Activated CD4-positive, CD25-positive, alpha-beta regulatory T cell treated with anti-CD3 and anti-CD28 coated beads, Interleukin-2, amount 50 U/mL, for 24 hours (primary cell): Measurements from ENCODE around the gene KRT83.
"Not testable (repeated sequence)": the region's sequence is repeated elsewhere in the genome, so short reads cannot be mapped to it uniquely, and the experiment has no call there.

Experiments used
- ATAC-seq, 2 donors: fragments of 150-1000 bp; cut with Tn5 transposase; one replicate each; pipeline ENCODE4 v1.10.0; 2021; ENCODE audit warnings: mild to moderate bottlenecking in 1 of 2, moderate library complexity in 1 of 2

The KRT83 gene

DNA sequence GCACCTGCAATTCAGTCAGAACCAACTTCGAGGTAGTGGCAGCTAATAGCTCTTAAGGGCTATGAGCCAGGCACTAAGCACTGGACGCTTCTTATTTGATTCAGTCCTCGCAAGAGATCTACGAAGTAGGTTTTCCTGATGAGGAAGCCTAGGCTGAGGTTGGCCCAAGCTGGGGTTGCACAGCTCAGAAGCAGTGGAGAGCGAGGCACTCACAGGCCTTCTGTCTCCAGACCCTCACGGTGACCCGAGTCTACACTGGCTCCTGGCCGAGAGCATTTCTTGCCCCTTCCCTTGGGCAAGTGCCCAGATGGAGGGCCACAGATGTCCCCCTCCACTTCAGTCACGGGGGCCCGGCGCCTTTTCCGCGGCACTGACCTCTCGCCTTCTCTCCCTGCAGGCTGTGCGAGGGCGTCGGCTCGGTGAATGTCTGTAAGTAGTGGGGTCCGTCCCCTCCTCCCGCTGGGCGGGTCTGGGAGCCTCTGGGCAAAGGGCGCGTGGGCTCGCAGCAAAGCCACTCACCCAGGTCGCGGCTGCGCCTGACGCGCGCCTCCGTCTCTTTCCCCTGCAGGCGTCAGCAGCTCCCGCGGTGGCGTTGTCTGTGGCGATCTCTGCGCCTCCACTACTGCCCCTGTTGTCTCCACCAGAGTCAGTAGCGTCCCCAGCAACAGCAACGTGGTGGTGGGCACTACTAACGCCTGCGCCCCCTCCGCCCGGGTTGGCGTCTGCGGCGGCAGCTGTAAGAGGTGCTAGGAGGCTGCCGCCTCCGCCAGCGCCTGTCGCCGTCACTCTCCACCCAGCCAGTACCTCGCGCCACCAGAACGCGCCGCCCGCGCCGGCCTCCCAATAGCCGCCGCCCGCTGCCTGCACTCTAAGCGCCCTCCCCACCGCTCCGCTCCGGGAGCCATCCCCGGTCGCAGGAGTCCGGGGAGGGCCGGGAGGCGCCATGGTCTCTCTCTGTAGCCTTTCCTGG is 13.1 kb downstream of the KRT83 start:
- peak; percentile 61 to 65 for ATAC-seq

DNA sequence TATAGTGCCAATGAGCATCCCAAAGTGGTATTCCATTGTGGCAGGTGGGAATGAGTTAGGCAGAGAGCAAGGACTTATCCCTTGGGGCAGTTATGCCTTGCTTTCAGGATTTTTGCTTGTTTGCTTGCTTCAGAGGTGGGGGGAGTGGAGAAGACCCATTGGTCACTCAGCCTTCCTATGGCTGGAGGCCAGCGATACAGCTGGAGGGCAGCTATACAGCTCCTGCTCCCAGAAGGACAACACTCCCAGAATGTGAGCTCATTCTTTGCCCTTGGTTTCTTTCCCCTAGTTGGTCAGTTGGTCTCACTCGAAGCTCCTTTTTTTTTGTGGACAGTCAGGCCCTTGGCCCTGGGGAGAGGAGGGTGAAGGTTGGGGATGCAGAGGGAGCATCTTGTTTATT is 14.5 kb downstream of the KRT83 start:
- ATAC-seq: no peak

DNA sequence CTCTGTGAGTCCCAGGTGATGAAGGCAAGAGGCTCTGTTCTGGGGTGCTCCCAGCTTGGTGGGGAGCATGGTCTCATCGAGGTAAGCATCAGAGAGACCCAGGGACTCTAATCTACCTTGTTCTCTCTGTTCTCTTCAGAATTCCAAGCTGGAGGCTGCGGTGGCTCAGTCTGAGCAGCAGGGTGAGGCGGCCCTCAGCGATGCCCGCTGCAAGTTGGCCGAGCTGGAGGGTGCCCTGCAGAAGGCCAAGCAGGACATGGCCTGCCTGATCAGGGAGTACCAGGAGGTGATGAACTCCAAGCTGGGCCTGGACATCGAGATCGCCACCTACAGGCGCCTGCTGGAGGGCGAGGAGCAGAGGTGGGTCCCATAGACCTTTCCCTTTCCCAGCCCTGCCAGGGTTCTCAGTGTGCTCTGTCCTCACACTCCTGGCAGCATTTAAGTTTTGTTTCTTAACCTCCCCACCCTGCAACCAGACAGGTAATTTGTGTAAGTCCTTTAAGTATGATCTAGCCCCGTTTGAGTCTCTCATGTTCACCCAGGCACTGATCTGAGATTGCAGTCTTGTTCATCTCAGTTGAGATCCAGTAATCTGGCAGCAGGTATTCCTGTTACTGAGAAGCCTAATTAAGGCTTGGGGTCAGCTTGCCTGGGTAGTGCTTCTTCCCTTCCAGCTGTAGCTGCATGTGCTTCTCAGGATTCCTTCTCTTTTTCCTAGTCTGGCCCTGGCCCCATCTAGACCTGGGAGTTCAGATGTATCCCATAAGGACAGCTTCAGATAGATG is 15.1 kb downstream of the KRT83 start:
- ATAC-seq: no peak

DNA sequence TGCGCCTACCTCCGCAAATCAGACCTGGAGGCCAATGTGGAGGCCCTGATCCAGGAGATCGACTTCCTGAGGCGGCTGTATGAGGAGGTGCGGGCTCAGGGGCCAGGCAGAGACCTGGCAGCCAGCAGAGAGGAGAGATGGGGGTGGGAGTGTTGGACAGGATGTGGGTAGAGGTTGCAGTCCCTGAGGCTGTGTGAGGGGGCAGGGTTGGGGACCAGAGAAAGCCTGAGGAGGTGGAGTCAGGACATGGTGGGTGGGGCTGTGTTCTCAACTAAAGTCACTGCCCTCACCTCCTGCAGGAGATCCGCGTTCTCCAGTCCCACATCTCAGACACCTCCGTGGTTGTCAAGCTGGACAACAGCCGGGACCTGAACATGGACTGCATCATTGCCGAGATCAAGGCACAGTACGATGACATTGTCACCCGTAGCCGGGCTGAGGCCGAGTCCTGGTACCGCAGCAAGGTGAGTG is 16.2 kb downstream of the KRT83 start:
- not testable (repeated sequence) for ATAC-seq

DNA sequence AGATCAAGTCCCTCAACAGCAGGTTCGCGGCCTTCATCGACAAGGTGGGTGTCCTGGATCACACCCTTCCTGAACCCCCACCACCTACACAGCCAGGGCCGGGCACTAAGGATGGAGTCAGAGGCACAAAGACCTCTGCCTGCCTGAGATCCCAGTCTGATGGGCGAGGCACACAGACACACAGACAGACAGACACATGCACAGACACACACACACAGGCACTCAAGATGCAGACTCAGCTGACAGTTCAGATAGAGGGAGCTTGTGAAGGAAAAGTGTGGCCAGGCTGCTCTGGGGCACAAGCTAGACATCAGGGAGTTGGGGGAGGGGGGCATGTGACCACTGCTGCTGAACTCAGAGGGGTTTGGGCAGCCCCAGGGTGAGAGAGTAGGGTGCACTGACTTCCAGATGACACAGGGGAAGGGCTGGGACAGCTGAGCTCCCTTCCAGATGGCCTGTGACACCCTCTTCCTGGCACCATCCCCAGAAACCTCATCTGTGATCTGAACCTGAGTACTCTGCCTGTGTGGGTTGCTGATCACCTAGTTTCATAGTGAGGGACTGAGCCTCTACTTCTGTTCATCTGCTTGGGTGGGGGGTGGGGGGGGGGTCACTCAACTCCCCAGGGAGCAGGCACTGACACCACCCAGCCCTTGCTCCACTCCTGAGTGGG is 18.8 kb downstream of the KRT83 start:
- ATAC-seq: not testable (repeated sequence)

DNA sequence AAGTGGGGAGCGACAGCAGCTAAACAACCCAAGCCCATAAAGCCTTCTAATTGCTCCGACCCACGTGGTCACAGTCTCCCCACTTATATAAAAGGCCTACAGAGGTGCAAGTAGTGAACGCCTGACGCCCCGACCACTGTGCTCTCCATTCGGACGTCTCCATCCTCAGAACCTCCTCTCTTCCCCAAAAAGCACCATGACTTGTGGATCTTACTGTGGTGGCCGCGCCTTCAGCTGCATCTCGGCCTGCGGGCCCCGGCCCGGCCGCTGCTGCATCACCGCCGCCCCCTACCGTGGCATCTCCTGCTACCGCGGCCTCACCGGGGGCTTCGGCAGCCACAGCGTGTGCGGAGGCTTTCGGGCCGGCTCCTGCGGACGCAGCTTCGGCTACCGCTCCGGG is 19.5 kb downstream of the KRT83 start:
- not testable (repeated sequence) for ATAC-seq

DNA sequence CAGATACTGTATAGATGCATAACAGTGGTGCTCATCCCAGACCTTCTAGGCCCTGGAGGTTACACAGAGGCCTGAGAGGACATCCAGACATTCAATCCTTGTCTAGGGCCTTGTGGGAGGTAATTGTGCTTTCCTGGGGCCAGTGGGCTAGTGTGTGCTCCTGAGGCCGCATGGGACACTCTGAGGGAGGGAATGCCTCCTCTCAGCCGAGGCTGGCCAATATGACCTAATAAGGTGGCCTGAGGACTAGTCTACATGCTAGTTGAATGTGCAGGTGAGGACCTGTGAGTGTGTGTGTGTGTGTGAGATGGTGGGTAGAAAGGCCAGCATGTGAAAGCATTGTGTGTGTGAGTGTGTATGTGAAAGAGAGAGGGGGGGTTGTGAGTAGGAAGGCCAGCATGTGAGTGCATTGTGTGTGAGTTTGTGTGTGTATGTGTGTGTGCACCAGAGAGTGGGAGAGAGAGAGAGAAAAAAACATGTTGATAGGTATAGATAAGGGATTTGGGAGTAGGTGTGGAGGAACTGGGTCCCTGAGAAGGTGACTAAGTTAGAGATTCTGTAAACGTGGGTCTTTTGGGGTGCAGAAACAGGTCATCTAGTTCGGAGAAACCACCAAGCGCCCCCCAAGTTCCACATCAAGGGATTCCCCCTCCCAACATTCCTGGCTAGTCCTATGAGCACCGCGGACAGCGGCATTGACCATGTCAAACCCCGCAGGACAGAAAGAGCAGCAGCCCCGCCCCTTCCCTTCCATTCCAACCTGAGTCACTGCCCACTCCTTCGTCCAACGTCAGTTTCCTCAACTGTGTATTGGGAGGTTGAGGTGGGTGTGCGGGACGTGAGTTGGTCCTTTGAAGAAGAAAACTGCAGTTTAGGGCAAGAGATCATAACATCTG is 20.2 kb downstream of the KRT83 start:
- ATAC-seq: no peak

DNA sequence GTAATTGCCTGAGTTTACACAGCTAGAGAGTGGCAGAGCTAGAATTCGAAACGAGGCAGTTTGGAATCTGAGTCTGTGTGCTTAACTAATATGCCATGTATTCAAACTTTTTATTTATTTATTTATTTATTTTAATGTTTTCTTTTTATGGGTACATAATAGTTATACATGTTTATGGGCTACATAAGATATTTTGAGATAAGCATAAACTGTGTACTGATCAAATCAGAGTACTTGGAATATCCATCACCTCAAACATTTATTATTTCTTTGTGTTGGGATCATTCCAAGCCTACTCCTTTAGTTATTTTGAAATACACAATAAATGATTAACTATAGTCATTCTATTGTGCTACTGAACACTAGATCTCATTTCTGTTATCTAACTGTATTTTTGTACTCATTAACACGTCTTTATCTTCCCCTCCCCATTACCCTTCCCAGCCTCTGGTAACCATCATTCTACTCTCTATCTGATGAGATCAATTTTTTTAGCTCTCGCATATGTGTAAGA is 22.5 kb downstream of the KRT83 start:
- no peak for ATAC-seq

DNA sequence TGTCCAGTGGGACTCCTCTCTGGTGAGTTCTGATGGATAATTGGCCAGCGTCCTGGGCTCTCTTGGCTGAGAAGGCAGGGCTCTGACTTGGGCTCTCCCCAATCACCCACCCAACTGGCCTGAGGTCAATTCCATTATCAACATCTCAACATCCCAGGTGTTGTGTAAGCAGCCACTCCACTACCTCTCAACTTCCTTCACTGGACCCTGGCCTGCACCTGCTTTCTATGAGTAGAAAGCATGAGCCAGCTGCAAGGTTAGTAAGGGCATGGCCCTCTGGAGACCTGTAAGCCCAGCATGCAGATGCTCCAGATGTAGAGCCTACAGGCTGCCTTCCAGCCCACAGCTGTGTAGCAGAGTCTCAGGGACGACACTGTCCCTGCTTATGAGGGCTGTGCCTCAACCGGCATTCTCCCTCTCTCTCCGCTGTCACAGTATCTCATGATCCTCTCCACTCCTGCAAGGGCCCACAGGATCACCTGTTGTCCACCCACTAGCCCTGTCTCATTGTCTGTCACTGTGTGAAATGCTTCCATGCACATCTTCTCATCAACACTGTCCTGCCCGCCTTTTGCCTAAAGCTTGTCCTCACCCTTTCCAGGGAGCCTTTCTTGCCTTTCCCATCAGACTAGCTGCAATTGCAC is 24.5 kb downstream of the KRT83 start:
- ATAC-seq: no peak

DNA sequence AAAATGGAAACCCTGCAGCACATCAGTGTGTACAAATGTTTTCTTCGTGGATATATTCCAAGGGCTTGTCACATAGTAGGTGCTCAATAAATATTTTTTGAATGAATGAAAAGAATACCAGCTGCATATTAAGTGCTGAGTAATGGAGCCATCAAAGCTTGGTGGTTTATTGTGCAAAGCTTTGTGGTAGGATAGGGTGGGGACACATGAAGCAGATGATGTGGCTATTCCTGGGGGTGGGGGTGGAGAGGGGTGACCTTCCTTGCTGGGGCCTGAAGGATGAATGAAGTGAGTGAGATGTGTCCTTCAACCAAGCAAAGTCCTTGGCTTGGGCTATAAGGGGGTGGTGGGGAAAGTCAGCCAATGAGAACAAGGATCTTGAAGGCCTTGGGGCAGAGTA is 25.5 kb downstream of the KRT83 start:
- no peak for ATAC-seq

DNA sequence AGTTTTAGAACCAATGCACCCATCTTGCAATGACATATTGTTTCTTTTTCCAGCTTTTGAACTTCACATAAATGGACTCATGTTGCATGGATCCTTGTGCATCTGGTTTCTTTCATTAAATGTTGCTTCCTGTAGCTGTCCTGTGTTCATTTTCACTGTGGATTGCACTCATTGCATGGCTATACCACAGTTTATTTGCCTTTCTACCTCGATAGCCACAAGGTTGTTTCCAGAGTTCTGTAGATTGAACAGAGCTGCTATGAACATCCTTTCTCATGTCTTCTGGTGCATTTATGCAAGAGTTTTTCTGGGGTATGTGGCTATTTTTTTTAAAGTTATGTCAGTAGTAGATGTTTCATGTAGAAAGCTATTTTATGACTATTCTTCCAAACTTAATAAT is 26.4 kb downstream of the KRT83 start:
- ATAC-seq: no peak

DNA sequence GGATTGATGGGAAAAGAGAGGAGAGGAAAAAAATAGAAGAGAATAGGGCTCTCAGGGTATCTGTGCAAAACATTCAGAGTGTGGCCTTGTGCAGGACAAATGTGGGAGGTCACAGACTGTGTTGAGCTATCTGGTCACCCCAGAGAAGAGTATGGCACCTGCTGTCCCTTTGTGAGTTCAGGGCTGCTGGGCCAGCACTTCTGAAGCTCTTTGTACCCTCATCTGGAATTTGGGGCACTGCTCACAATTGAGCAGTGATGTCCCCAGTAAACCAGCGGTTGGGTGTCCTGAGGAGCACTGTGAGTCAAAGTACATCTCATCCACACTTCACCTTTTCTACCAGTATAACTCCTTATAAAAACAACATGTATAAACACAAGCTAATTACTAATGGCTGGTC is 27.3 kb downstream of the KRT83 start:
- no peak for ATAC-seq

DNA sequence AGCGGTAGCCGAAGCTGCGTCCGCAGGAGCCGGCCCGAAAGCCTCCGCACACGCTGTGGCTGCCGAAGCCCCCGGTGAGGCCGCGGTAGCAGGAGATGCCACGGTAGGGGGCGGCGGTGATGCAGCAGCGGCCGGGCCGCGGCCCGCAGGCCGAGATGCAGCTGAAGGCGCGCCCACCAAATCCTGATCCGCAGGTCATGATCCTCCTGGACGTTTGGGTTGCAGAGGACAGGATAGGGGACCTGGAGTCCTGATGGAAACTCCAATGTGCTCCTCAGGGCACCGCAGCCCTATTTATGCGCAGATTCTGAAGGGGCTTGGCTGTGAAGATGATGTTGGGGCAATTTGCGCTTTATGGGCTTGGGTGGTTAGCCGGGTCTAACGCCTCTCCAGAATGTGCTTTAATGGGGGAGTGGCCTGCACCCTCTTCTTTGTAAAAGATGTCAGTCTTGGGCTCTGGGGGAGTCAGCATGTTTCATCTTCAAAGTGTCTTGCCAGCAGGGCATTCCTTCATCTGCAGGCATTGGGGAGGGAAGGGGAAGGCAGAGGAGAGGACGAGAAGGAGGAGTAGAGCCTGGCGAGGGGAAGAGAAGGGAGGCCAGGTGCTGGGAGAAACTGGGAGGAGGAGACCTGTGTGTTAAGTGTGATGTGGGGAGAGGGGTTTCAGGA is 29.8 kb downstream of the KRT83 start, which contains the start of gene KRT81:
Gene KRT81, minus strand, starts transcription at position 268 of the 669 bp plus-strand sequence. Its CDS starts 69 bp downstream, at position 199.
- no peak for ATAC-seq

DNA sequence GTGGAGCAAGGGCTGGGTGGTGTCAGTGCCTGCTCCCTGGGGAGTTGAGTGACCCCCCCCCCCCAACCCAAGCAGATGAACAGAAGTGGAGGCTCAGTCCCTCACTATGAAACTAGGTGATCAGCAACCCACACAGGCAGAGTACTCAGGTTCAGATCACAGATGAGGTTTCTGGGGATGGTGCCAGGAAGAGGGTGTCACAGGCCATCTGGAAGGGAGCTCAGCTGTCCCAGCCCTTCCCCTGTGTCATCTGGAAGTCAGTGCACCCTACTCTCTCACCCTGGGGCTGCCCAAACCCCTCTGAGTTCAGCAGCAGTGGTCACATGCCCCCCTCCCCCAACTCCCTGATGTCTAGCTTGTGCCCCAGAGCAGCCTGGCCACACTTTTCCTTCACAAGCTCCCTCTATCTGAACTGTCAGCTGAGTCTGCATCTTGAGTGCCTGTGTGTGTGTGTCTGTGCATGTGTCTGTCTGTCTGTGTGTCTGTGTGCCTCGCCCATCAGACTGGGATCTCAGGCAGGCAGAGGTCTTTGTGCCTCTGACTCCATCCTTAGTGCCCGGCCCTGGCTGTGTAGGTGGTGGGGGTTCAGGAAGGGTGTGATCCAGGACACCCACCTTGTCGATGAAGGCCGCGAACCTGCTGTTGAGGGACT is 30.6 kb downstream of the KRT83 start:
- ATAC-seq: not testable (repeated sequence)

DNA sequence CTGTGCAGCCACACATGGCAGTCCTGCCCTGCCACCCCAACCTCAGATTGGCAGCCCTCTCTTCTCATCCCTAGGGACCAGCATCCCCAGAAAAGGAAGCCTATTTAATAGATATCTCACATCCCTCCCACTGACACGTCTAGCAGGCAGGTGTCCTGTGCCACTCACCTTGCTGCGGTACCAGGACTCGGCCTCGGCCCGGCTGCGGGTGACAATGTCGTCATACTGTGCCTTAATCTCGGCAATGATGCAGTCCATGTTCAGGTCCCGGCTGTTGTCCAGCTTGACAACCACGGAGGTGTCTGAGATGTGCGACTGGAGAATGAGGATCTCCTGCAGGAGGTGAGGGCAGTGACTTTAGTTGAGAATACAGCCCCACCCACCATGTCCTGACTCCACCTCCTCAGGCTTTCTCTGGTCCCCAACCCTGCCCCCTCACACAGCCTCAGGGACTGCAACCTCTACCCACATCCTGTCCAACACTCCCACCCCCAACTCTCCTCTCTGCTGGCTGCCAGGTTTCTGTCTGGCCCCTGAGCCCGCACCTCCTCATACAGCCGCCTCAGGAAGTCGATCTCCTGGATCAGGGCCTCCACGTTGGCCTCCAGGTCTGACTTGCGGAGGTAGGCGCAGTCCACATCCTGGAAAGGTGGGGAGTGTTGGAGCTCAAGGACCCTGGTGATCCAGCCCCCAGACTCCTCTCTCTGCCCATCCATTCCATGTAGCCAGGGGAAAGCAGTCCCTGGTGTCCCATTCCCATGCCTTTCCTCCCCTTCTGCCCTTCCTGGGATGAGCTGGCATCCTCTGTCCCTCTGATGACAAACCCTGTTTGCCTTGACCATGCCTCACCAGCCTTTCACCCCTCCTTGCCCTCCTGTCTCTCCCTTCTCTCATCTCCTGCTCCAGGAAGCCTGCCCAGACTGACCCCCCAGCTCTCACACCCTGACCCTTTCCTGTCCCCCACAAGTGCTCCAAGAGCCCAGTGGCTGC is 33.1 kb downstream of the KRT83 start:
- not testable (repeated sequence) for ATAC-seq

DNA sequence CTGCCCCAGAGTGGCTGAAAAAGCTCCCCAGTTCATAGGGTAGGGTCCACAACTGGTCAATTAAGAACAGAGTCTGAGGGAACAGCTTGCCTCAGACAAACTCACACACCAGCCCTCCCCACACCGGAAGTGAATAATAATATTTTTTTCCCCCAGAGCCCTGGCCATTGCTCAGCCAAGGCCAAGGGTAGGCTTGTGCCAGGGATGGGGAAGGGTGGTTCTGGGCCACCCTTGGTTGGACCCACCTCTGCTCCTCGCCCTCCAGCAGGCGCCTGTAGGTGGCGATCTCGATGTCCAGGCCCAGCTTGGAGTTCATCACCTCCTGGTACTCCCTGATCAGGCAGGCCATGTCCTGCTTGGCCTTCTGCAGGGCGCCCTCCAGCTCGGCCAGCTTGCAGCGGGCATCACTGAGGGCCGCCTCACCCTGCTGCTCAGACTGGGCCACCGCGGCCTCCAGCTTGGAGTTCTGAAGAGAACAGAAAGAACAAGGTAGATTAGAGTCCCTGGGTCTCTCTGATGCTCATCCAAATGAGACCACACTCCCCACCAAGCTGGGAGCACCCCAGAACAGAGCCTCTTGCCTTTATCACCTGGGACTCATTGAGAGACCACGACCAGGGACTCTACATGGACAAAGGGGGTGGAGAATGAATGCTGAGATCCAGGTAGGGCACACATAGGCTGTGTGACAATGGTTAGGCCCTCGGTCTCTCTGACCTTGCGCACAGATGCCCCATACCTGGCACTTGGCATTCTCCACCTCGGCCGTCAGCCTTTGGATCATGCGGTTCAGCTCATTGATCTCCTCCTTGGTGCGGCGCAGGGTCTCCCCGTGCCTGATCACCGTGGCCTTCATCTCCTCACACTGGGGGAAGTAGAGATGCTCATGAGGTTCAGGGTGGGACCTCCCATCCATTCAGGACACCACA is 34.1 kb downstream of the KRT83 start:
- ATAC-seq: not testable (repeated sequence)

DNA sequence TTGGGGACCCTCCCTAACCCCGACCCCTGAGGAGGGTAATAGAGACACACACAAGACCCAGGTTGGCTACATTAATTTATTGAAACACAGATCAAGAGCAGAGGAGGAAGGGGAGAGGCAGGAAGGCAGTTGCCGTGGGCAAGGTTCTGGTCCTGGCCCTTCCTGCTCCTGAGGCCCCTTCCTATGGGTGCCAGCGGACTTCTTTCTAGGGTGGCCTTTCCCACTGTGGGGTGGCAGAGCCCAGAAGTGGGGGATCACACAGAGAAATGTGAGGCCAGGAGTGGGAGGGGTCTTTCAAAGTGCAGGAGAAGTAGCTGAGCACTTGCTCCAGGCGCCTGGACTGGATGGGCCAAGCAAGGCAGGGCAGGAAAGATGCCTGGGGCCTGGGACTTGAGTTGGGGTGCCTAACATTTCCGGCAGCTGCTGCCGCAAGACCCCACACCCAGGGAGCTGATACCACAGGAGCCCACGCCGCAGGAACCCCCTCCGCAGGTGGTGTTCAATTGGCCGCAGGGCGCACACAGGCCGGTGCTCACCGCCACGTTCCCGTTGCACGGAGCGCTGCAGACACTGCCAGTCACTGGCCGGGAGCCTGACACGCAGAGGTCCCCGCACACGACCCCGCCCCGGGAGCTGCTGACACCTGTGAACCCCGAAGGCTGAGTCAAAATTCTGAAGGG is 35.2 kb downstream of the KRT83 start:
- ATAC-seq: no peak
